Measurements from ENCODE around the gene SDSL. TPM values are rescaled to one million over a fixed set of nuclear protein-coding genes. Genes with fewer than 3 reads are reported as not detected.

The SDSL gene
- polyA plus RNA-seq, 1 donor (not counting 4 experiments of a cell fraction or from before 2014, with no cell fraction given), result 1.9 TPM

- no peak overlapping the region for H3K9ac ChIP-seq (ENCODE audit: control insufficient read depth, extremely low read depth, insufficient read depth, low read length)
These were observed 23.5 kb downstream of the SDSL start for GRCh38 chr12:113445544-113446171.

DNA sequence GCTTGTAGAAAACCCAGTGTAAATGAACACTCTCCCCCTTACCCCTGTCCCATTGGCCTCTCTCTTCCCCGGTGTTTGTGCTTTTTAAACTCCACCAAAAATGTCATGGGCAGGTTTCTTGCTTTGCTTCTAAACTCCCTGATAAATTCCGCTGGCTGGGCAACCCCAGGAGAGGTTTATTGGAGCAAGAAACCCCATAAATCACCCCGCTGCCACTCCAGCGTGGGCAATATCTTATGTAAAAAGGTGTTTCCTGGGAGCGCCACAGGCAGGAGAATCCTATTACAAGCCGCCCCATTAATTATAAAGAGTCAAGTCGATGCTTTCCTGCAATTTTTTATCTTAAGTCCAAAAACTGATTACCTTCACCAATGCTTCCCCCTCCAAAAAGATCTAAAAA lies 26.7 kb downstream of the SDSL start:
- dilution Hi-C loops (cut with MboI; ENCODE audit: extremely low pct_ligation_motif_present, low sequenced_read_pairs), result no loop called here
- H3K27me3 ChIP-seq (ENCODE audit: control insufficient read depth, extremely low read depth, insufficient read depth, low read length), result peaks cover 5% of the 10 kb centered on the region
- no peaks in the 10 kb centered on the region for H3K9me1 ChIP-seq (ENCODE audit: control insufficient read depth, extremely low read depth, insufficient read depth, low read length)
- no peak for FAIRE-seq
- H3K4me1 ChIP-seq (ENCODE audit: control insufficient read depth, extremely low read depth, insufficient read depth, low read length), result no peaks in the 10 kb centered on the region
- no peaks in the 10 kb centered on the region for H3K9me3 ChIP-seq (ENCODE audit: control insufficient read depth, low read depth, low read length)
- H3K79me2 ChIP-seq (ENCODE audit: control insufficient read depth, insufficient read depth, low read length), result no peaks in the 10 kb centered on the region
- no peaks in the 10 kb centered on the region for H3K36me3 ChIP-seq (ENCODE audit: control insufficient read depth in 2 of 2, extremely low read depth in 1 of 2, insufficient read depth in 2 of 2, low read length in 2 of 2)
- H3K4me3 ChIP-seq (ENCODE audit: control insufficient read depth in 2 of 3, extremely low read depth in 1 of 3, insufficient read depth in 2 of 3, low read depth in 1 of 3, low read length in 3 of 3), result no peak overlapping the region
- TF ChIP-seq, protein P1, sequence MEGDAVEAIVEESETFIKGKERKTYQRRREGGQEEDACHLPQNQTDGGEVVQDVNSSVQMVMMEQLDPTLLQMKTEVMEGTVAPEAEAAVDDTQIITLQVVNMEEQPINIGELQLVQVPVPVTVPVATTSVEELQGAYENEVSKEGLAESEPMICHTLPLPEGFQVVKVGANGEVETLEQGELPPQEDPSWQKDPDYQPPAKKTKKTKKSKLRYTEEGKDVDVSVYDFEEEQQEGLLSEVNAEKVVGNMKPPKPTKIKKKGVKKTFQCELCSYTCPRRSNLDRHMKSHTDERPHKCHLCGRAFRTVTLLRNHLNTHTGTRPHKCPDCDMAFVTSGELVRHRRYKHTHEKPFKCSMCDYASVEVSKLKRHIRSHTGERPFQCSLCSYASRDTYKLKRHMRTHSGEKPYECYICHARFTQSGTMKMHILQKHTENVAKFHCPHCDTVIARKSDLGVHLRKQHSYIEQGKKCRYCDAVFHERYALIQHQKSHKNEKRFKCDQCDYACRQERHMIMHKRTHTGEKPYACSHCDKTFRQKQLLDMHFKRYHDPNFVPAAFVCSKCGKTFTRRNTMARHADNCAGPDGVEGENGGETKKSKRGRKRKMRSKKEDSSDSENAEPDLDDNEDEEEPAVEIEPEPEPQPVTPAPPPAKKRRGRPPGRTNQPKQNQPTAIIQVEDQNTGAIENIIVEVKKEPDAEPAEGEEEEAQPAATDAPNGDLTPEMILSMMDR (optimal IDR thresholded peaks at IDR 0.05 in 1 of 3, IDR thresholded peaks at IDR 0.05 in 1 of 3, conservative IDR thresholded peaks at IDR 0.05 in 1 of 3; ENCODE audit: extremely low read depth in 1 of 3, insufficient read depth in 2 of 3, low read length in 3 of 3), result no peak
- TF ChIP-seq EZH2 (IDR thresholded peaks at IDR 0.05; ENCODE audit: low read length), result no peak
- DNase-seq (ENCODE audit: low read depth, low spot score), result no peak
- H3K4me2 ChIP-seq (ENCODE audit: control insufficient read depth, extremely low read depth, insufficient read depth, low read depth, low read length), result no peak overlapping the region
- H2AFZ ChIP-seq (ENCODE audit: control insufficient read depth, low read length), result no peak overlapping the region
- H3K9ac ChIP-seq (ENCODE audit: control insufficient read depth, extremely low read depth, insufficient read depth, low read length), result no peak overlapping the region
- H4K20me1 ChIP-seq (ENCODE audit: control insufficient read depth, extremely low read depth, insufficient read depth, low read length), result no peaks in the 10 kb centered on the region
- H3K27ac ChIP-seq (ENCODE audit: control insufficient read depth, insufficient read depth, low read length), result no peak overlapping the region

More at GRCh38 chr12:113445544-113446171, 23.5 kb downstream of the SDSL start:
- Histone ChIP-seq H3K9me3 (ENCODE audit: control insufficient read depth, low read depth, low read length) (no peaks in the 10 kb centered on the region), H3K27me3 (ENCODE audit: control insufficient read depth, extremely low read depth, insufficient read depth, low read length) (peaks cover 18% of the 10 kb centered on the region), H3K27ac (ENCODE audit: control insufficient read depth, insufficient read depth, low read length) (no peak overlapping the region), H3K9me1 (ENCODE audit: control insufficient read depth, extremely low read depth, insufficient read depth, low read length) (no peaks in the 10 kb centered on the region), H3K36me3 (ENCODE audit: control insufficient read depth in 2 of 2, extremely low read depth in 1 of 2, insufficient read depth in 2 of 2, low read length in 2 of 2) (no peaks in the 10 kb centered on the region), H3K4me2 (ENCODE audit: control insufficient read depth, extremely low read depth, insufficient read depth, low read depth, low read length) (no peak overlapping the region), H3K4me1 (ENCODE audit: control insufficient read depth, extremely low read depth, insufficient read depth, low read length) (no peaks in the 10 kb centered on the region), H3K4me3 (ENCODE audit: control insufficient read depth in 2 of 3, extremely low read depth in 1 of 3, insufficient read depth in 2 of 3, low read depth in 1 of 3, low read length in 3 of 3) (no peak overlapping the region), H4K20me1 (ENCODE audit: control insufficient read depth, extremely low read depth, insufficient read depth, low read length) (no peaks in the 10 kb centered on the region), H3K79me2 (ENCODE audit: control insufficient read depth, insufficient read depth, low read length) (no peaks in the 10 kb centered on the region), H2AFZ (ENCODE audit: control insufficient read depth, low read length) (no peak overlapping the region)
- DNase-seq (ENCODE audit: low read depth, low spot score) (no peak), FAIRE-seq (no peak)
- TF ChIP-seq EZH2 (IDR thresholded peaks at IDR 0.05; ENCODE audit: low read length), result no peak
- TF ChIP-seq, protein P1 (optimal IDR thresholded peaks at IDR 0.05 in 1 of 3, IDR thresholded peaks at IDR 0.05 in 1 of 3, conservative IDR thresholded peaks at IDR 0.05 in 1 of 3; ENCODE audit: extremely low read depth in 1 of 3, insufficient read depth in 2 of 3, low read length in 3 of 3), result no peak
- dilution Hi-C loops (cut with MboI; ENCODE audit: extremely low pct_ligation_motif_present, low sequenced_read_pairs), result no loop called here
